ENCODE measurements around the gene TMED10. TPM values are rescaled to one million over a fixed set of nuclear protein-coding genes. Genes with fewer than 3 reads are reported as not detected.

TMED10 gene
- total and polyA plus RNA-seq, 11 donors = 56.4 to 398 (median 275) TPM

DNA sequence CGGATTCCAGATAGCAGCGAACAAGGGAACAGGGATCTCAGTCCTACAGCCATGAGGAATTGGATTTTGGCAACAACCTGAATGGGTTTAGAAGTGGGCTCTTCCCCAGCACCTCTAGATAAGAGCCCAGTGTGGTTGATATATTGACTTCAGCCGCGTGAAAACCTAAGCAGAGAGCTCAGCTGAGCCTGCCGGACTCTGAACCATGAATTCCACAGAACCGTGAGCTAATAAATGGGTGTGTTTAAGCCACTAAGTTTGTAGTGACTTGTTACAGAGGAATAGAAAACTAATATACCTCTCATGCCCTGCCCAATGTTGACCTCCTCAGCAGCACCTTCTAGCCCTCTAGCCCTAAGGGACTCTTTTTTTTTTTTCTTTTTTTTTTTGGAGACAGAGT, 32.4 kb upstream of the TMED10 start:
- H3K27ac ChIP-seq = no peak overlapping the region
- DNase-seq (no peak), ATAC-seq (no peak)
- H3K9me3 ChIP-seq = no peaks in the 10 kb centered on the region
- no peak overlapping the region for H3K4me3 ChIP-seq
- intact Hi-C loops (cut with DNase I) = no loop called here
- no peaks in the 10 kb centered on the region for H3K27me3 ChIP-seq
- TF ChIP-seq POLR2A (IDR thresholded peaks at IDR 0.05) = no peak
- TF ChIP-seq, protein P1, sequence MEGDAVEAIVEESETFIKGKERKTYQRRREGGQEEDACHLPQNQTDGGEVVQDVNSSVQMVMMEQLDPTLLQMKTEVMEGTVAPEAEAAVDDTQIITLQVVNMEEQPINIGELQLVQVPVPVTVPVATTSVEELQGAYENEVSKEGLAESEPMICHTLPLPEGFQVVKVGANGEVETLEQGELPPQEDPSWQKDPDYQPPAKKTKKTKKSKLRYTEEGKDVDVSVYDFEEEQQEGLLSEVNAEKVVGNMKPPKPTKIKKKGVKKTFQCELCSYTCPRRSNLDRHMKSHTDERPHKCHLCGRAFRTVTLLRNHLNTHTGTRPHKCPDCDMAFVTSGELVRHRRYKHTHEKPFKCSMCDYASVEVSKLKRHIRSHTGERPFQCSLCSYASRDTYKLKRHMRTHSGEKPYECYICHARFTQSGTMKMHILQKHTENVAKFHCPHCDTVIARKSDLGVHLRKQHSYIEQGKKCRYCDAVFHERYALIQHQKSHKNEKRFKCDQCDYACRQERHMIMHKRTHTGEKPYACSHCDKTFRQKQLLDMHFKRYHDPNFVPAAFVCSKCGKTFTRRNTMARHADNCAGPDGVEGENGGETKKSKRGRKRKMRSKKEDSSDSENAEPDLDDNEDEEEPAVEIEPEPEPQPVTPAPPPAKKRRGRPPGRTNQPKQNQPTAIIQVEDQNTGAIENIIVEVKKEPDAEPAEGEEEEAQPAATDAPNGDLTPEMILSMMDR (IDR thresholded peaks at IDR 0.05) = no peak
- peaks cover 0 to 24% (median 0%) of the 10 kb centered on the region in 12 donors for H3K4me1 ChIP-seq
- WGBS, 4 donors = 92 to 95% (median 93%) methylated on average over 6 of the region's 6 CpGs
- H3K36me3 ChIP-seq = no peaks in the 10 kb centered on the region

DNA sequence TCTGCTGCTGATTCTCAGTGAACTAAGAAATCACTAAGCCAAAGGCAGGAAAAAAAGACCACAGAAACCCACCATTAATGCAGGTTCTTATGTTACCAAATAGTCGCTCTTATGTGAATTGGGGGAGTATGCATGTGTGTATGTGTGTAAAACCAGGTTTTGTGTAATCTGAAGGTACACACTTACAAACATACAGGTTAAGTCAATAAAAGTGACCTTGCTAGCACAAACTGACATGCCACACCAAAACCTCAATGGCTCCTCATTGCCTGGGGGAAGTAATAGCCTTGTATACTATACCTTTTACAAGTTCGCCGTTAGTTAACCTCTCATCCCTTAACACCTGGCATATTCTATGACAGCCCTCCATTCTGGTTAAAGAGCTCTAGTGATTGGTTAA, 29.8 kb upstream of the TMED10 start:
- H3K27ac ChIP-seq = no peak overlapping the region
- H3K36me3 ChIP-seq = no peaks in the 10 kb centered on the region
- intact Hi-C loops (cut with DNase I) = no loop called here
- H3K4me3 ChIP-seq = no peak overlapping the region
- no peak for ATAC-seq
- no peaks in the 10 kb centered on the region for H3K27me3 ChIP-seq
- peaks cover 0 to 24% (median 0%) of the 10 kb centered on the region in 12 donors for H3K4me1 ChIP-seq
- no peaks in the 10 kb centered on the region for H3K9me3 ChIP-seq
- DNase-seq = no peak
- TF ChIP-seq POLR2A (IDR thresholded peaks at IDR 0.05) = no peak
- TF ChIP-seq, protein P1 (IDR thresholded peaks at IDR 0.05) = no peak
- 95 to 98% (median 97%) methylated on average over 3 of the region's 3 CpGs for WGBS, 4 donors

DNA sequence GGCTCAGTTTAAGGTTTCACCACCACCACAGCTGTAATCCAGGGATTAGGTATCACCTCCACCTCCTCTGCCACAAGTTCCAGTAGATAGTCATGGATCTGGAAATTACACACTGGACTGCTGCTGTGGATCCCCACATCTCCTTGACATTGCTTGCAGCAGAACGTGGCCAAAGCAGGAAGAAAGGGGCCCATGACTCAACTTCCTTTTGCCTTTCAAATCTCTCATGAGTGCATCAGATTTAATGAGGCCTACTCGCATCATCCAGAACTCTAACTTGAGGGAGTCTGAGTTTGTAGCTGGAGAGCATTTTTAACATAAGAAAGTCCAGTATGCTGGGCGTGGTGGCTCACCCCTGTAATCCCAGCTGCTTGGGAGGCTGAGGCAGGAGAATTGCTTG, 29.2 kb upstream of the TMED10 start:
- Histone ChIP-seq H3K9me3 (no peaks in the 10 kb centered on the region), H3K27me3 (no peaks in the 10 kb centered on the region), H3K4me3 (no peak overlapping the region), H3K27ac (no peak overlapping the region), H3K36me3 (no peaks in the 10 kb centered on the region), H3K4me1 (peaks cover 0 to 24% (median 0%) of the 10 kb centered on the region in 12 donors)
- intact Hi-C loops (cut with DNase I) = no loop called here
- no peak for DNase-seq
- 66 to 86% (median 73%) methylated on average over 3 of the region's 3 CpGs for WGBS, 4 donors
- no peak for ATAC-seq
- TF ChIP-seq, protein P1 (IDR thresholded peaks at IDR 0.05) = no peak
- no peak for TF ChIP-seq POLR2A (IDR thresholded peaks at IDR 0.05)

DNA sequence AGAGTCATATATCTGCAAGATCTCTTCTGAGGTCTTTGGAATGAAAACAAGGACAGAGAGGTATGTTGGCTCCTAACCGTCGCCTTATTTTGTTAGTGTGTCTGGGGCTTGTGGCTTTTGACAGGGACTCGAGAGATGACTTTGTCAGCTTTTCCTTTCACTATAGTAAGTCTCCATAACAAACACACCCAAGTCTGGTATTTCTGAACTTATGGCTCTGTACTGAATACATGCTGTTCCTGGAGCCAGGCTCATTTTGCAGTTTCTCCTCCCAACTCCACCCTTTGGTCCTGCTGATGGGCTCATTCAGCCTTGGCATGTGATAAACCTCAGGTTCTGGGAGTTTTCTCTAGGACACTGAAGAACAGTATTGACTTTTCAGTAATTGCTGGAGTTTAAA, 27.7 kb upstream of the TMED10 start:
- TF ChIP-seq, protein P1 (IDR thresholded peaks at IDR 0.05) = no peak
- no peak for TF ChIP-seq POLR2A (IDR thresholded peaks at IDR 0.05)
- intact Hi-C loops (cut with DNase I) = no loop called here
- no peak for DNase-seq
- no peaks in the 10 kb centered on the region for H3K36me3 ChIP-seq
- H3K27me3 ChIP-seq = no peaks in the 10 kb centered on the region
- H3K27ac ChIP-seq = no peak overlapping the region
- H3K4me3 ChIP-seq = no peak overlapping the region
- H3K9me3 ChIP-seq = no peaks in the 10 kb centered on the region
- WGBS, 4 donors = 78 to 82% (median 81%) methylated on average over 3 of the region's 3 CpGs
- ATAC-seq = no peak
- peaks cover 0 to 24% (median 0%) of the 10 kb centered on the region in 12 donors for H3K4me1 ChIP-seq
